ENCODE measurements around the gene HES1. TPM values are rescaled to one million over a fixed set of nuclear protein-coding genes. Genes with fewer than 3 reads are reported as not detected.

Gene HES1
- 50.8 TPM for polyA plus RNA-seq (2012; ENCODE audit: insufficient read length, low read depth)

DNA sequence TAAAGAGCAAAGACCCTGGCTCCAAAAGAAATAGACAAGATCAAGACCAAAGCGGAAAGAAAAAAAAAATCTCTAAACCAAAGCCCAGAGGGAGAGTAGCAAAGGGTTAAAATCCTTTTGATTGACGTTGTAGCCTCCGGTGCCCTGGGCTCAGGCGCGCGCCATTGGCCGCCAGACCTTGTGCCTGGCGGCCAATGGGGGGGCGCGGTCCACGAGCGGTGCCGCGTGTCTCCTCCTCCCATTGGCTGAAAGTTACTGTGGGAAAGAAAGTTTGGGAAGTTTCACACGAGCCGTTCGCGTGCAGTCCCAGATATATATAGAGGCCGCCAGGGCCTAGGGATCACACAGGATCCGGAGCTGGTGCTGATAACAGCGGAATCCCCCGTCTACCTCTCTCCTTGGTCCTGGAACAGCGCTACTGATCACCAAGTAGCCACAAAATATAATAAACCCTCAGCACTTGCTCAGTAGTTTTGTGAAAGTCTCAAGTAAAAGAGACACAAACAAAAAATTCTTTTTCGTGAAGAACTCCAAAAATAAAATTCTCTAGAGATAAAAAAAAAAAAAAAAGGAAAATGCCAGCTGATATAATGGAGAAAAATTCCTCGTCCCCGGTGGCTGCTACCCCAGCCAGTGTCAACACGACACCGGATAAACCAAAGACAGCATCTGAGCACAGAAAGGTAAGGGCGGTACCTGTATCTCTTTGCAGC, at the start of gene HES1:
TSS of gene HES1 (plus strand) at position 343 of the 713 bp plus-strand sequence. CDS start at position 576, 233 bp downstream.
- TF ChIP-seq POLR2AphosphoS5 (IDR thresholded peaks at IDR 0.05; ENCODE audit: low read depth, low read length) (peak; percentile 93), SIN3A (IDR thresholded peaks at IDR 0.05; ENCODE audit: borderline replicate concordance, insufficient read depth, low read length) (peak; percentile 71; the same call in 1 of the 2 replicates), FOXP2 (optimal IDR thresholded peaks at IDR 0.05; ENCODE audit: borderline replicate concordance, extremely low read depth, extremely low read length, insufficient read depth) (no peak), TAF1 (IDR thresholded peaks at IDR 0.05; ENCODE audit: borderline replicate concordance, insufficient read depth, low read length) (peak; percentile 95)
- TF ChIP-seq, protein P1, sequence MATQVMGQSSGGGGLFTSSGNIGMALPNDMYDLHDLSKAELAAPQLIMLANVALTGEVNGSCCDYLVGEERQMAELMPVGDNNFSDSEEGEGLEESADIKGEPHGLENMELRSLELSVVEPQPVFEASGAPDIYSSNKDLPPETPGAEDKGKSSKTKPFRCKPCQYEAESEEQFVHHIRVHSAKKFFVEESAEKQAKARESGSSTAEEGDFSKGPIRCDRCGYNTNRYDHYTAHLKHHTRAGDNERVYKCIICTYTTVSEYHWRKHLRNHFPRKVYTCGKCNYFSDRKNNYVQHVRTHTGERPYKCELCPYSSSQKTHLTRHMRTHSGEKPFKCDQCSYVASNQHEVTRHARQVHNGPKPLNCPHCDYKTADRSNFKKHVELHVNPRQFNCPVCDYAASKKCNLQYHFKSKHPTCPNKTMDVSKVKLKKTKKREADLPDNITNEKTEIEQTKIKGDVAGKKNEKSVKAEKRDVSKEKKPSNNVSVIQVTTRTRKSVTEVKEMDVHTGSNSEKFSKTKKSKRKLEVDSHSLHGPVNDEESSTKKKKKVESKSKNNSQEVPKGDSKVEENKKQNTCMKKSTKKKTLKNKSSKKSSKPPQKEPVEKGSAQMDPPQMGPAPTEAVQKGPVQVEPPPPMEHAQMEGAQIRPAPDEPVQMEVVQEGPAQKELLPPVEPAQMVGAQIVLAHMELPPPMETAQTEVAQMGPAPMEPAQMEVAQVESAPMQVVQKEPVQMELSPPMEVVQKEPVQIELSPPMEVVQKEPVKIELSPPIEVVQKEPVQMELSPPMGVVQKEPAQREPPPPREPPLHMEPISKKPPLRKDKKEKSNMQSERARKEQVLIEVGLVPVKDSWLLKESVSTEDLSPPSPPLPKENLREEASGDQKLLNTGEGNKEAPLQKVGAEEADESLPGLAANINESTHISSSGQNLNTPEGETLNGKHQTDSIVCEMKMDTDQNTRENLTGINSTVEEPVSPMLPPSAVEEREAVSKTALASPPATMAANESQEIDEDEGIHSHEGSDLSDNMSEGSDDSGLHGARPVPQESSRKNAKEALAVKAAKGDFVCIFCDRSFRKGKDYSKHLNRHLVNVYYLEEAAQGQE (IDR thresholded peaks at IDR 0.05; ENCODE audit: insufficient read depth in 1 of 2, low read depth in 2 of 2, low read length in 2 of 2), result peak in 1 of 2 experiments; percentile 92; a peak in 2 of 4 replicates

DNA sequence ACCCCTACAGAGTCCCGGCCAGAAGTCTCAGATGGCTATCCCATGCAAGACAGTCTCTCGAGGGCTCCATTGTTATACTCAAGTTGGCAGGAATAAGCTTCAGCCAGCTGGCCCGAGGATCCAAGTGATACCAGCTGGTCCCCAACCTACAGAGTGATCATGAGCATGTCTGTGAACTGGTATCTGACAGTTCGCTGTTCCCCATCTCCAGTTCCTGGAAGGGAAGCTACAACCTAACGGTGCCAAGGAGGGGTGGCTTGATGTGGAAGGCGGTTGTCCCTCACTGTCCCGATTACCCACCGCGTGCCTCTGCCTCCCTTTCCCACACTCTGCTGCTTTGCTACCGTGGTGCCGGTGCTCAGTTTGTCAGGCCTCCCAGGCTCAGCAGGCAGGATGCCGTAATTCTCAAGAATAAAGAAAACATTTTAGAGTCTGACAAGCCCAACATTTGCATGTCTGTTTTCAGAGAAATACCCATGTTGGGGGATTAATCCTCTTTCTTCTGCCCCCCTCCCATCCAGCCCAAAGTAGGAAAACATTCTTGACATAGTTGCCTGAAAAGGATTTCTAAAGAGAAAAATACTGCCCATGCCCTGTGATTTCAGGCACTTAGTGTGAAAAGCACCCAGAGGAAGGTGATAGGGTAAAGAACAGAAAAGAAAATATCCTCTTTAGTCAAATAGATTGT, 49.4 kb upstream of the HES1 start:
- TF ChIP-seq FOXP2 (optimal IDR thresholded peaks at IDR 0.05; ENCODE audit: borderline replicate concordance, extremely low read depth, extremely low read length, insufficient read depth) (no peak), TAF1 (IDR thresholded peaks at IDR 0.05; ENCODE audit: borderline replicate concordance, insufficient read depth, low read length) (no peak), SIN3A (IDR thresholded peaks at IDR 0.05; ENCODE audit: borderline replicate concordance, insufficient read depth, low read length) (no peak), POLR2AphosphoS5 (IDR thresholded peaks at IDR 0.05; ENCODE audit: low read depth, low read length) (no peak)
- TF ChIP-seq, protein P1 (IDR thresholded peaks at IDR 0.05; ENCODE audit: insufficient read depth in 1 of 2, low read depth in 2 of 2, low read length in 2 of 2), result no peak

DNA sequence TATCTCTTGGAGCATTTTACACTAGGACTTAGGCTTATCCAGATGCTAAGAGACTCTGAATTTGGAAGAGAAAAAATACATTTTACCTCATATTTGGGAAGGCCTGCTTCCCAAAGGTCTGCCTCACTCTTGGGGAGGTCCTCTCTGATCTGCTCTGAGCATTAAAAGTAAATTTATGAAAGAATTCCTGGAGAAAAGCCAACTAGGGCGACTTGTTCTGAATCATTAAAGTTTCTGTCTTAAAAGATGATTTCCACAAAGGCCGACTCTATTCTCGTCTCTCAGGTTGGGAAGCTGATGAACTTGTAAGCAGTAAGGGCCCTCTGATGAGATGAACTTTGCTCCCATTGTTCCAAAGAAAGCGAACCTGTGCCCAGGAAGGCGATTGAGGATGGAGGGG, 48.7 kb upstream of the HES1 start:
- TF ChIP-seq POLR2AphosphoS5 (IDR thresholded peaks at IDR 0.05; ENCODE audit: low read depth, low read length), result no peak
- no peak for TF ChIP-seq SIN3A (IDR thresholded peaks at IDR 0.05; ENCODE audit: borderline replicate concordance, insufficient read depth, low read length)
- no peak for TF ChIP-seq FOXP2 (optimal IDR thresholded peaks at IDR 0.05; ENCODE audit: borderline replicate concordance, extremely low read depth, extremely low read length, insufficient read depth)
- no peak for TF ChIP-seq TAF1 (IDR thresholded peaks at IDR 0.05; ENCODE audit: borderline replicate concordance, insufficient read depth, low read length)
- TF ChIP-seq, protein P1 (IDR thresholded peaks at IDR 0.05; ENCODE audit: insufficient read depth in 1 of 2, low read depth in 2 of 2, low read length in 2 of 2), result no peak

DNA sequence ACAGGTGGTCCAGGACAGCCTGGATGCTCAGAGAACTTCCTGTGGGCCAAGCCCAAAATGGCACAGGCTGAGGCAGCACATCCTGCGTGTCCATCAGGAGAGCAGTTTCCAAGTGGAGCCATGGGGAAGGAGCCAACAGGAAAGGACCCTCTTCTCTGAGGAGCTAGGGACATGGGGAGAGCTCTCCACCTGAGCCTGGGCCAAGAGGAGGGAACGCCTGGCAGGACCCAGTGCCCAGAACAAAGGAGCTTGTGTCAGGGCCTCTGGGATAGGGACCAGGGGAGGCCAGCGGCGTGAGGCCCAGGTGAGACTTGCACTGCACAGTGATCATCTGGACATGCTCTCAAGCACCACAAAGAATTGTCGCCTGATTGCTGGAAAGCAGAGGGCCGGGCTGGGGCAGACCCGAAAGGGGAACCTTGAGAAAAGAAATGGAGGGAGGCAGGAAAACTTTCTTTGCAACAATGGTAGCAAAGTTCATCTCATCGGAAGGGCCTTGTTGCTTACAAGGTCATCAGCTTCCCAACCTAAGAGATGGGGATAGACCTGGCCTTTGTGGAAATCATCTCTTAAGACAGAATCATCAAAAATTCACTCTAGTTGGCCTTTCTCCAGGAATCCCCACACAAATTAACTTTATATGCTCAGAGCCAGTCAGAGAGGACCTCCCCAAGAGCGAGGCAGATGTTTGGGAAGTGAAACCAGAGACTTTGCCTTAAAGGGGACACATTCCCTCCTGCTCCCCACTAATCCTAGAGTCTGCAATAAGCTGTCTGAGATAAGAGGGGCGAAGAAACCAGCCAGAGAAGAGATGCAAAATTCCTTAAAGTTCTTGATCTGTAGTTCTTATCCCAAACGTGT, 47.7 kb upstream of the HES1 start:
- TF ChIP-seq, protein P1 (IDR thresholded peaks at IDR 0.05; ENCODE audit: insufficient read depth in 1 of 2, low read depth in 2 of 2, low read length in 2 of 2), result no peak
- TF ChIP-seq FOXP2 (optimal IDR thresholded peaks at IDR 0.05; ENCODE audit: borderline replicate concordance, extremely low read depth, extremely low read length, insufficient read depth), result no peak
- no peak for TF ChIP-seq SIN3A (IDR thresholded peaks at IDR 0.05; ENCODE audit: borderline replicate concordance, insufficient read depth, low read length)
- no peak for TF ChIP-seq POLR2AphosphoS5 (IDR thresholded peaks at IDR 0.05; ENCODE audit: low read depth, low read length)
- no peak for TF ChIP-seq TAF1 (IDR thresholded peaks at IDR 0.05; ENCODE audit: borderline replicate concordance, insufficient read depth, low read length)
